Activated T-helper 2 cell treated with anti-CD3 and anti-CD28 coated beads, Interferon-gamma antibody, Interleukin-2, Interleukin-4, amounts not matched to agents 10 μg/mL and 5 μg/mL and 100 μg/mL, durations not matched to agents 14 hours and 24 hours and 36 hours (primary cell): ENCODE results near the gene GNA12. TPM values are rescaled to one million over a fixed set of nuclear protein-coding genes. Genes with fewer than 3 reads are reported as not detected.

Experiments used
- DNase-seq: peaks from one replicate; pipeline ENCODE4 v3.0.0; 2021; ENCODE audit warnings: low spot score
- H3K27ac Mint-ChIP-seq: one replicate; pipeline ENCODE4 v1.8.0; 2021; ENCODE audit warnings: mixed read lengths
- H3K27me3 Mint-ChIP-seq: one replicate; pipeline ENCODE4 v1.8.0; 2021; ENCODE audit warnings: low read depth, mixed read lengths
- H3K36me3 Mint-ChIP-seq: one replicate; pipeline ENCODE4 v1.8.0; 2021; ENCODE audit warnings: low read depth, mixed read lengths
- H3K4me1 Mint-ChIP-seq: one replicate; pipeline ENCODE4 v1.8.0; 2021; ENCODE audit warnings: low read depth, mixed read lengths
- H3K4me3 Mint-ChIP-seq: one replicate; pipeline ENCODE4 v1.8.0; 2021; ENCODE audit warnings: low read depth, mild to moderate bottlenecking, moderate library complexity, mixed read lengths
- H3K9me3 Mint-ChIP-seq: one replicate; pipeline ENCODE4 v1.8.0; 2021; ENCODE audit warnings: mixed read lengths
- intact Hi-C: fragments of 100-400 bp; cut with micrococcal nuclease; formaldehyde crosslinking; loops from one replicate; pipeline ENCODE4 v1.15.1; 2023
- total RNA-seq: library from RNA; stranded (reverse); gene quantifications from 2 replicates; pipeline ENCODE4 v1.2.3, GENCODE V29; 2022

The GNA12 gene
- total RNA-seq, 1 donor from 2014 or later: 40.9 TPM

DNA sequence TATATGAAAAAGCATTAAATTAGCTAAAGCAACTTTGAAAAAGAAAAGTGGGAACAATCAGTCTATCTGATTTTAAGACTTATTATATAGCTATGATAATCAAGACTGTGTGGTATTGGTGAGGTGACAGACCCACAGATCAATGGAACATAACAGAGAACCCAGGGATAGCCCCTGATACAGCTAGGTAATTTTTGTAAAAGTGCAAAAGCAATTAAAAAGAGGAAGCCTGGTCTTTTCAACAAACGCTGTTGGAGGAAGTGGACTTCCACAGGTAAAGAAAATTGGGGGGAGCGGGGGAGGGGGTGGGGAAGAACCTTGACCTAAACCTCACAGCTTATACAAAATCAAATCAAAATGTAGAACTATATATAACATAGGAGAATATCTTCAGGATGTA lies 45.4 kb downstream of the GNA12 start:
- intact Hi-C loops: no loop called here
- Mint-ChIP-seq H3K27me3 (no peaks in the 10 kb centered on the region), H3K27ac (no peak overlapping the region), H3K9me3 (no peaks in the 10 kb centered on the region), H3K36me3 (peaks cover 11% of the 10 kb centered on the region), H3K4me1 (peaks cover 37% of the 10 kb centered on the region), H3K4me3 (no peak overlapping the region)
- no peak for DNase-seq

DNA sequence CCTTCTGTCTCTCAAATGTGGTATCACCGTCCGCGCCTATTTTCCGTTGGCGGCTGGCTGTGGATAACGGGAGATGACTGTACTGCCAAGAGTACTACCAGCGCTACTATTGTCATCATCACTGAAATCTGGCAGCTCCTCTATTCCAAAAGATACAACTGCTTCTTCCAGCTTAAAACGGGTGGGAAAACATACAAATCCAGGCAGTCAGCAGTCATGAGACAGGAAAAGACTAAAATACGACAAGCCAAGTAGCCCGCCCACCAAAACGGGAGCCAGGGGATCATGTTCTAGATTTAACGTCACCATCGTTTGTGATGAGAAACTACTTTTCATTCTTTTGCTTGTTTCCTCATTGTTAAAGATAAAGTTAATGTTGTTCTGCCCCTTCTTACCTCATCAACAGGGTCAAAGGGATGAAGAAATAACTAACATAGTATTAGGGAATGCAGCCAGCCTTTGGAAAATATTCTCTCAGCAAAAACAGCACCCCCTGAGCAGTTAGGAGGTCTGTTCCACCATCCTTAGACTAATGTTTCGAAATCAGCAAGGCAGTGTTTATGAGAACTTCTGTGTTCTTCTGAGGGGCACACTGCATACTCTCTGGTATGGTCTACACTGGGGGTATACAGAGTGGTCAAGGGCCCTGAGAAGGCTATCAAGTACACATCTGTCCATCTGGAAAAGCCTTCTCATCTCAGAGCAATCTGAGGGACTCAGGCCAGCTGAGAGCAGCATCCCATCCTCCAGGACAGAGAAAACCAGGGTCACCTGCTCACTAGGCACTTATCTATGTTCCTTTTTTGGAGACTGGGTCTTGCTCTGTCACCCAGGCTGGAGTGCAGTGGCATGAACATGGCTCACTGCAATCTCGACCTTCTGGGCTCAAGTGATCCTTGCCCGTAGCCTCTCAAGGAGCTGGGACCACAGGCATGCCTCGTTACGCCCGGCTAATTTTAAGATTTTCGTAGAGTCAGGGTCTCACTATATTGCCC lies 47.5 kb downstream of the GNA12 start:
- H3K27me3 Mint-ChIP-seq: no peaks in the 10 kb centered on the region
- intact Hi-C loops: no loop called here
- DNase-seq: no peak
- no peak overlapping the region for H3K27ac Mint-ChIP-seq
- peaks cover 28% of the 10 kb centered on the region for H3K36me3 Mint-ChIP-seq
- H3K9me3 Mint-ChIP-seq: no peaks in the 10 kb centered on the region
- peaks cover 28% of the 10 kb centered on the region for H3K4me1 Mint-ChIP-seq
- H3K4me3 Mint-ChIP-seq: no peak overlapping the region

DNA sequence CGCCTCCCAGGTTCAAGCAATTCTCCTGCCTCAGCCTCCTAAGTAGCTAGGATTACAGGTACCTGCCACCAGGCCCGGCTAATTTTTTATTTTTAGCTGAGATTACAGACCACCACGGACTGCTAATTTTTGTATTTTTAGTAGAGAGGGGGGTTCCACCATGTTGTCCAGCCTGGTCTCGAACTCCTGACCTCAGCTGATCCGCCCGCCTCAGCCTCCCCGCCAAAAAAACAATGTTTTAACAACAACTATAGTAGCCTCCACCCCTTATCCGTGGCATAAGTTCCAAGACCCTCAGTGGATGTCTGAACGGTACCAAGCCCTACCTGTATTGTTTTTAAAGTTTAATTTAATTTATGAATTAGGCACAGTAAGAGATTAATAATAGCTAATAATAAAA lies 48.2 kb downstream of the GNA12 start:
- no peak for DNase-seq
- no peak overlapping the region for H3K4me3 Mint-ChIP-seq
- H3K4me1 Mint-ChIP-seq: peaks cover 21% of the 10 kb centered on the region
- peaks cover 31% of the 10 kb centered on the region for H3K36me3 Mint-ChIP-seq
- intact Hi-C loops: no loop called here
- no peaks in the 10 kb centered on the region for H3K27me3 Mint-ChIP-seq
- no peaks in the 10 kb centered on the region for H3K9me3 Mint-ChIP-seq
- H3K27ac Mint-ChIP-seq: no peak overlapping the region

DNA sequence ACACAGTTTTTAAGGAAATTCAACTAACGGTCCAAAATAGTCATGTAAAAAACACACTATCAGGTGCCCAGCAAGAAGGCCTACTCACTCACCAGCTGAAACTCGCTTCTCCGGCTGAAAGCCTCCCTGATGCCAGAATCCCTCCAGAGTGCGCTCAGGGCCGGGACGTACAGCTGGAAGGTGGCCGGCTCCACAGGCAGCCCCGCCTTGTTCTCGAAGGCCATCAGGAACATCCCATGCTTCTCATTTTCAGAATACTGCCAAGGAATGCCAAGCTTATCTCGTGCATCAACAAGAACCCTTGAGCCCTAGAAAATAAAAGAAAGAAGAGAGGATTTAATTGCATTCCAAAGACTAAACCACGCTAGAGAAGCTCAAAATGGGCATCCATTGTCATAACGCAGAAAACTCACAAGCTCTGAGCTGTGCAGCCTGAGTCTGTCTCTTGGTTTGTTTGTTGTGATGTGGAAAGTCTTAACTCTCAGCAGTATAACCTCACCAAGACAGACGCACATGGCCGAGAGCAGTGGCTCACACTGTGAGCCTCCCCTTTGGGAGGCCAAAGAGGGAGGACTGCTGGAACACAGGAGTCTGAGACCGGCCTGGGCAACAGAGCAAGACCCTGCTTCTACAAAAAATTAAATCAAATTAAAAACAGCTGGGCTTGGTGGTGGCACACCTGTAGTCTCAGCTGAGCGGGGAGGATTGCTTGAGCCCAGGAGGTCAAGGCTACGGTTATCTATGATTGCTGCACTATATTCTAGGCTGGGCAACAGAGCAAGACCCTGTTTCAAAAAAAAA lies 49.1 kb downstream of the GNA12 start:
- H3K4me1 Mint-ChIP-seq: peaks cover 13% of the 10 kb centered on the region
- no peak overlapping the region for H3K4me3 Mint-ChIP-seq
- no peak overlapping the region for H3K27ac Mint-ChIP-seq
- H3K27me3 Mint-ChIP-seq: no peaks in the 10 kb centered on the region
- no peak for DNase-seq
- H3K36me3 Mint-ChIP-seq: peaks cover 31% of the 10 kb centered on the region
- intact Hi-C loops: no loop called here
- H3K9me3 Mint-ChIP-seq: no peaks in the 10 kb centered on the region

DNA sequence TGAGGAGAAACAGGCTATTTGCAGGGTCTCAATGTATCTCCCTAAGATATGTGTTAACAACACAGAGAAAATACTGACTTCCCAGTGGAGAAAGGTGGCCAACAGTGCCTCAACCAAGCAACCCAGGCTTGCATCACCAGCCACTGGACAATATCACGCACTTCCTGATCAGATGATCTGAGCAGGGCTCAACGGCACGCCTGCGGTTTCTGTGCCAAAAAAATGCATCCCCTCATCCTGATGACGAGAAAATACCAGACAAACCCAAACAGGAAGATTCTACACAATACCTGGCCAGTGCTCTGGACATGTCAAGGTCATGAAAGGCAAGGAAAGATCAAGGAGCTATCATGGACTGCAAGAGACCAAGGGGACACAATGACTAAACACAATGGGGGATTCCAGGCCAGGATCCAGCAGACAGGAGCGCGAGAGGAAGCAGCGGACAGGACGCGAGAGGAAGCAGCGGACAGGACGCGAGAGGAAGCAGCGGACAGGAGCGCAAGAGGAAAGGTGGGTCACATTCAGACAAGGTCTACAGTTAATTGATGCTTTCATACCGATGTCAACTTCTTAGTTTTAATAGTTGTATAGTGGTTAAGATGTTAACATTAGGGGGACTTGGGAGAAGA lies 51.1 kb downstream of the GNA12 start:
- DNase-seq: no peak
- H3K27ac Mint-ChIP-seq: no peak overlapping the region
- H3K4me1 Mint-ChIP-seq: peaks cover 5% of the 10 kb centered on the region
- no peaks in the 10 kb centered on the region for H3K27me3 Mint-ChIP-seq
- no peaks in the 10 kb centered on the region for H3K9me3 Mint-ChIP-seq
- no peak overlapping the region for H3K4me3 Mint-ChIP-seq
- intact Hi-C loops: no loop called here
- H3K36me3 Mint-ChIP-seq: peaks cover 36% of the 10 kb centered on the region

DNA sequence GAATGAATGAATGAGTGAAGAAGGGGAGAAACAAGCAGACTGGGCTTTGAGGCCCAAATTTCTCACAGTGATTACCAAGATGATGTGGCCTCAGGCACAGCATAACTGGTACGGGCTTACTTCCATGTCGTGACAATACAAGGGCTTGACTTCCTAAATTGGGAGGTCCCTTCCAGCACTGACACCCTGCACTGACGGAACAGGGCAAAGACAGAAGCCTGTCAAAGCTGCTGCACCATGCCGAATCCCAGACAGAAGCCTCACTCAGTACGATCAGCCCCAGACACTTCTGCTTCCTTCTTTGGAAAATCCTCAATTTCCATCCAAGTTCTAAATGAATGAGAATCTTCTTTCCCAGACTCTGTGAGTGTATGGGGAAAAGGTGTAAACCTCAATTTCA lies 51.9 kb downstream of the GNA12 start:
- Mint-ChIP-seq H3K4me1 (no peaks in the 10 kb centered on the region), H3K27ac (no peak overlapping the region), H3K4me3 (no peak overlapping the region), H3K27me3 (no peaks in the 10 kb centered on the region), H3K36me3 (peaks cover 36% of the 10 kb centered on the region), H3K9me3 (no peaks in the 10 kb centered on the region)
- intact Hi-C loops: no loop called here
- no peak for DNase-seq

DNA sequence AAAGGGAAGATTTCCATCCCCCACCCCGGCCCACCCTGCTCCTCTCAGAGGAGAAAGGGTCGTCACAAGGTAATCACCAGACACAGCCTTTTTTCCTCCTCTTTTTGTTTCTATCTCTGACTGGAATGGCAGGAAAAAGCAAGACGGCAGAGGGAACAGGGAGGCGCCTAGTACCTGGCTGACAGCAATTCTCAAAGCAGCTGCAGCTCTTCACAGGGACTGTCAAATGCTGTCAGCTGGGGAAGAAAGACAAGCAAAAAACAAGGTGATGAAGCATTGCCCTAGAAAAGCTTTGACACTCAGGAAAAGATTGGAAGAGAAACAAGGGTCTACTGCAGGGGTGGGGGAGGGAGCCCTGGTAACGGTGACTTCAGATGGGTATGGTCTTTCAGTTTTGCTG lies 52.7 kb downstream of the GNA12 start:
- DNase-seq: no peak
- no peaks in the 10 kb centered on the region for H3K9me3 Mint-ChIP-seq
- no peak overlapping the region for H3K27ac Mint-ChIP-seq
- H3K4me3 Mint-ChIP-seq: no peak overlapping the region
- H3K4me1 Mint-ChIP-seq: no peaks in the 10 kb centered on the region
- intact Hi-C loops: no loop called here
- H3K36me3 Mint-ChIP-seq: peaks cover 36% of the 10 kb centered on the region
- H3K27me3 Mint-ChIP-seq: no peaks in the 10 kb centered on the region

DNA sequence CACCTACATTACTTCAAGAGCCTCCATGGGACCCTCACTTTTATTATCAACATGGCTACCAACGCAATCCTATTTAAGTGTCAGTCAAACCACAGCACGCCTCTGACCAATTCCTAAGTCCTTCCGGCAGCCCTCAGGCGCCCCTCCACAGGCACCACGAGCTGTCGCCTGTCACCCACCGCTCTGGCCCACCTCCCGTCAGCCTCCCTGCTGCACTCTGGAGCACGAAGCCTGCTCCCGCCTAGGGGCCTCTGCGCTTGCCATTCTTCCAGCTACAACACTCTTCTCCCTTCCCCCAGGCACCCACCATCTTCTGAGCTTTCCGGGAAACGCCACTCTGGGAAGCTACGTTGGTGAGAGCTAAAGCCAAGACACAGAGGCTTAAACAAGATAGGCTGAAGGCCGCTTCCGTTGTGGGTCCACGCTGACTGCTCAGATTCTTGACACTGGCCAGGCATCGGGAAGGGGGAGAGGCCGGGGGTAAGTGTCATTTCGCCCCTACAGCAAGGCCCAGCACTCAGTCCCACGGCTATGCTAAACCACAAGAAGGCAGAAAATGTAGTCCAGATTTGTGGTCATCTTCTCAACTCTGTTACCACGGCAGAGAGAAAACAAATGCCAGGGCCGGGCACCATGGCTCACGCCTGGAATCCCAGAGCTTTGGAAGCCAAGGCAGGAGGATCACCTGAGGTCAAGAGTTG lies 56.7 kb downstream of the GNA12 start:
- Mint-ChIP-seq H3K27me3 (no peaks in the 10 kb centered on the region), H3K27ac (no peak overlapping the region), H3K4me3 (no peak overlapping the region), H3K9me3 (no peaks in the 10 kb centered on the region), H3K4me1 (peaks cover 22% of the 10 kb centered on the region), H3K36me3 (peaks cover 32% of the 10 kb centered on the region)
- intact Hi-C loops: no loop called here
- DNase-seq: no peak

DNA sequence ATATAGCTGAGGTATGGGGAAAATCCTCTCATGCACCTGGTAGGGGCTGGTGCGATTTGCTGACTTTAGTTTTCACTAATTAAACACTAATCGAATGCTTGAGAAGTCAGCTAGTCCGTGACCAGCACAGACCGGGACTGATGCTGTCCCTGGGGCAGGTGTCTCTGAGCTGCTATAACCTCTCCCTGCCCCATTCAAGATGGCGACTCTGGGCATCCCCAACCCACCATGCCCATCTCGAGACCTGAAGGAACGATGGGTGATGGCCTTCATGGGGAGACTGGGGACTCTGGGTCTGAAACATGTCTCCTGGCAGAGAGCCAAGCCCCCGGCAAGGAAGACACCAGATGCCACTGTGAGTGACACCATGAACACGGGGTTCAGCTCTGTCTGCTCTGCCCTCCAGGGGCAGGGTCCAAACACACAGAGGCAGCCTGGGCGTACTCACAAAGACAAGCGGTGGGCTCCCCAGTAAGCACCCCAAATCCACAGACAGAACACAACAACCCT lies 57.4 kb downstream of the GNA12 start:
- Mint-ChIP-seq H3K4me3 (no peak overlapping the region), H3K27me3 (no peaks in the 10 kb centered on the region), H3K36me3 (peaks cover 28% of the 10 kb centered on the region), H3K27ac (no peak overlapping the region), H3K4me1 (peaks cover 28% of the 10 kb centered on the region), H3K9me3 (no peaks in the 10 kb centered on the region)
- intact Hi-C loops: no loop called here
- no peak for DNase-seq

DNA sequence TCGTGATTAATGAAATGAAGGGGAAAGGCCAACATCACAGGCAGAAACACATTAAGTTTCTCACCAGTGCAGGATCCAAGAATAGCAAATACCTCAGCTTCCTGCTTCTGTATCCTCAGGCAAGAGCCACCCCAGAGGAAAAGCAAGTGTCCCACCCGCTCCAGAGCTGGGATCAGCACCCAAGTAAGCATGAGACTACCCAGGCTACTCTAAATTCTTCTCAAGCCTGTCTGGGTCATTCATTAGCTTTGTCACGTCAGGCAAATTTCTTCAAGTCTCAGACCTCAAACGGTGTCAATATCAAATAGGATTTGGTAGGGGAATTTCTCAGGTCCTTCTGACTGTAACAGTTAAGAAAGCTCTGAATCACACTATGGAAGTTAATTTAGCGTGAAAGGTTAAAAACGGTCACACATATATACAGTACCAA lies 59.0 kb downstream of the GNA12 start:
- DNase-seq: no peak
- H3K4me3 Mint-ChIP-seq: no peak overlapping the region
- intact Hi-C loops: no loop called here
- peaks cover 40% of the 10 kb centered on the region for H3K4me1 Mint-ChIP-seq
- no peaks in the 10 kb centered on the region for H3K9me3 Mint-ChIP-seq
- H3K27ac Mint-ChIP-seq: peak overlapping the region; percentile 41
- H3K27me3 Mint-ChIP-seq: no peaks in the 10 kb centered on the region
- peaks cover 29% of the 10 kb centered on the region for H3K36me3 Mint-ChIP-seq

DNA sequence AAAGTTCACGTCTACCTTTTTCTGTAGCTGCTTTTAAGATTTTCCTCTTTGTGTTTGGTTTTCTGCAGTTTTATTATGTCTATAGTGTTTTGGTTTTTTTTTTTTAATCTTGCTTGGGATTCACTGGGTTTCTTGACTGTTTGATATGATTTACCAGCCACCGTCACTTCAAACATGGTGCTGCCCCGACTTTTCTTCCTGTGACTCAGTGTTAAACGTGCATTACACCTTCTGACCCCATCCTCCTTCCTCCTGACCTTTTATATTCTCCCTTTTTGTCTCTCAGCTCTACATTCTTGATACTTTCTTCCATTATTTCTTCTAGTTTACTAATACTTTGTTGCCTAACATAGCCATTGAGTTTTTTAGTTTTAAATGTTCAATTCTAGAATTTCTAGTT lies 61.5 kb downstream of the GNA12 start:
- H3K4me1 Mint-ChIP-seq: peaks cover 48% of the 10 kb centered on the region
- no peak for DNase-seq
- no peaks in the 10 kb centered on the region for H3K27me3 Mint-ChIP-seq
- no peaks in the 10 kb centered on the region for H3K9me3 Mint-ChIP-seq
- peak overlapping the region; percentile 3 for H3K4me3 Mint-ChIP-seq
- H3K36me3 Mint-ChIP-seq: peaks cover 24% of the 10 kb centered on the region
- peak overlapping the region; percentile 81 for H3K27ac Mint-ChIP-seq
- intact Hi-C loops: loop anchor here (1.0 kb wide), 1 partner anchor 9 kb away; no protein-coding TSS in a partner anchor

DNA sequence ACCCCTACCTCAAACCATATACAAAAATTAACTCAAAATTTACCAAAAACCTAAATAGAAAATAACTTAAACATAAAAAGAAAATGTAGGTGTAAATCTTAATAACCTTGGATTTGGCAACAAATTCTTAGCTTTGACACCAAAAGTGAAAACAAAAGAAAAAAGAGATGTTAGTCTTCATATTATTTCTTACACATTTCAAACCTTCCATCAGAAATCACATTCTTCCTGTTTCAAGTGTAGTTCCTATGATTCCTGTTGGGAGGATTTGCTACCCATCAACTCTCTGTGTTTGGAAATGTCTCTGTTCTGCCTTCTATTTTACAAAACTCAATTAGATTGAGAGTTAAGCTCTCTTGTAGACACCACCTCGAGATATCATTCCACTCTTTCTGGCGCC lies 62.0 kb downstream of the GNA12 start:
- intact Hi-C loops: loop anchor here (1.0 kb wide), 1 partner anchor 9 kb away; no protein-coding TSS in a partner anchor
- Mint-ChIP-seq H3K27me3 (no peaks in the 10 kb centered on the region), H3K27ac (peak overlapping the region; percentile 81), H3K36me3 (peaks cover 24% of the 10 kb centered on the region), H3K4me3 (peak overlapping the region; percentile 3), H3K9me3 (no peaks in the 10 kb centered on the region), H3K4me1 (peaks cover 50% of the 10 kb centered on the region)
- DNase-seq: no peak
